Activated B cell treated with CpG ODN at 0.5 μM for 24 hours (primary cell): Measurements from ENCODE around the gene CD226. TPM values are rescaled to one million over a fixed set of nuclear protein-coding genes. Genes with fewer than 3 reads are reported as not detected.

Source experiments
- ATAC-seq: fragments of 200-7000 bp; cut with Tn5 transposase; one replicate; pipeline ENCODE4 v1.10.0; 2021; ENCODE audit warnings: low read depth, mild to moderate bottlenecking, moderate library complexity
- CTCF ChIA-PET: fragments of 350-600 bp; sonication (Branson Sonifier 250); formaldehyde crosslinking; loops from one replicate; lab custom pipeline; 2021; ENCODE audit warnings: antibody characterized with exemption; lab: Charles Lee
- POLR2A ChIA-PET: fragments of 350-600 bp; sonication (Branson Sonifier 250); formaldehyde crosslinking; loops from one replicate; lab custom pipeline; 2021; ENCODE audit warnings: antibody characterized with exemption; lab: Charles Lee
- DNase-seq: peaks from one replicate; pipeline ENCODE4 v3.0.0; 2022
- H3K27ac Mint-ChIP-seq: one replicate; pipeline ENCODE4 v1.8.0; 2020; ENCODE audit warnings: mixed read lengths
- H3K27me3 Mint-ChIP-seq: one replicate; pipeline ENCODE4 v1.8.0; 2021; ENCODE audit warnings: mixed read lengths
- H3K36me3 Mint-ChIP-seq: one replicate; pipeline ENCODE4 v1.8.0; 2021; ENCODE audit warnings: low read depth, mixed read lengths
- H3K4me1 Mint-ChIP-seq: one replicate; pipeline ENCODE4 v1.8.0; 2021; ENCODE audit warnings: mixed read lengths
- H3K4me3 Mint-ChIP-seq: one replicate; pipeline ENCODE4 v1.8.0; 2020; ENCODE audit warnings: mild to moderate bottlenecking, mixed read lengths
- H3K9me3 Mint-ChIP-seq: one replicate; pipeline ENCODE4 v1.8.0; 2020; ENCODE audit warnings: mixed read lengths
- CTCF ChIP-seq: fragments of 200-600 bp; IDR thresholded peaks from one replicate; pipeline ENCODE4 v1.8.0; 2022; ENCODE audit warnings: antibody characterized with exemption, mild to moderate bottlenecking
- intact Hi-C: fragments of 100-400 bp; cut with micrococcal nuclease; formaldehyde crosslinking; loops from one replicate; pipeline ENCODE4 v1.15.1; 2024
- total RNA-seq: library from RNA; stranded (reverse); gene quantifications from 2 replicates; pipeline ENCODE4 v1.2.3, GENCODE V29; 2022

Gene CD226
- total RNA-seq, 1 donor from 2014 or later, result 8.3 TPM

- intact Hi-C loops, result no loop called here
- H3K9me3 Mint-ChIP-seq, result peaks cover 1% of the 10 kb centered on the region
- TF ChIP-seq CTCF, result no peak
- ChIA-PET POLR2A (no interaction called here), CTCF (no interaction called here)
- H3K27me3 Mint-ChIP-seq, result no peaks in the 10 kb centered on the region
- ATAC-seq, result no peak
- no peak overlapping the region for H3K4me3 Mint-ChIP-seq
- H3K36me3 Mint-ChIP-seq, result no peaks in the 10 kb centered on the region
- H3K4me1 Mint-ChIP-seq, result no peaks in the 10 kb centered on the region
- no peak overlapping the region for H3K27ac Mint-ChIP-seq
- no peak for DNase-seq
Measured at GRCh38 chr18:69804776-69805501, 142.7 kb downstream of the CD226 start.
